Amniotic stem cell (primary cell): ENCODE data around the gene CD300A.

Experiments used
- DNase-seq: peaks from one replicate; lab custom pipeline; 2025; lab: John Stamatoyannopoulos, UW

The CD300A gene

GRCh38 chr17:74466111-74466827, at the start of gene CD300A:
Gene CD300A, plus strand, starts transcription at chr17:74466634. Its CDS starts 70 bp downstream, at chr17:74466704.
- no peak for DNase-seq

DNA sequence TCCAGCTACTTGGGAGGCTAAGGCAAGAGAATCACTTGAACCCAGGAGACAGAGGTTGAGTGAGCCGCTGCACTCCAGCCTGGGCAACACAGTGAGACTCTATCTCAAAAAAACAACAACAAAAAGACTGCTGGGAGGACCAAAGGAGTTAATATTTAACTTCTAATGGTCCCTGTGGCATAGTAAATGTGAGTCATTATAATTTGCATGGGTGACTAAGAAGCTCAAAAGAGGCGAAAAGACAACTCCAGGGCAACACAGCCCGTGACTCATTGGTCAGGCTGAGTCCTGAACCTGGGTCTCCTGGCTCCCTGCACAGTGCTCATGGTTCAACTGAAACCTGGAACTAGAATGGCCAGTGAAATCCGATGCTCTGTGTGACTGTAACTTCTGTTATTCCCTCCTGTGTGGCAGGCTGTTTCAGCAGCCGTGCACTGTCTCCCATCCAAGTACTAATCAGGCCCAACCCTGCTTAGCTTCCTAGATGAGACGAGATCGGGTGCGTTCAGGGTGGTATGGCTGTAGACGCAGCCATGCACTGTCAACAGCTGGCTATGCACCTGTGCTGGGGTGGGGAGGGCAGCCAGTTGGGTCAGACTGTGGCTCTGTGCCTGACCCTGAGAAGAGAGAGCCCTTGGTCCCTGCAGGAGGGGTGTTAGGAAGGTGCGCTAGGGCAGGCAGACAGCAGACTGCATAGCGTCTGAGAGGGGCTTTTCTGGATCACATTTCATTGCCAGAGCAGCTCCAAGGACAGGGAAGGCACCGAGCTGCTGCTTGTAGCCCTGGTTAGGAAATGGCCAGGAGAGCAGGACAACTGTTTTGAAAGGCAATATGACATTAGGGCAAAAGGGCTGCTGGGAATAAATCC, 49.0 kb upstream of the CD300A start:
- DNase-seq: no peak

GRCh38 chr17:74419928-74420411, 46.5 kb upstream of the CD300A start:
- no peak for DNase-seq

DNA sequence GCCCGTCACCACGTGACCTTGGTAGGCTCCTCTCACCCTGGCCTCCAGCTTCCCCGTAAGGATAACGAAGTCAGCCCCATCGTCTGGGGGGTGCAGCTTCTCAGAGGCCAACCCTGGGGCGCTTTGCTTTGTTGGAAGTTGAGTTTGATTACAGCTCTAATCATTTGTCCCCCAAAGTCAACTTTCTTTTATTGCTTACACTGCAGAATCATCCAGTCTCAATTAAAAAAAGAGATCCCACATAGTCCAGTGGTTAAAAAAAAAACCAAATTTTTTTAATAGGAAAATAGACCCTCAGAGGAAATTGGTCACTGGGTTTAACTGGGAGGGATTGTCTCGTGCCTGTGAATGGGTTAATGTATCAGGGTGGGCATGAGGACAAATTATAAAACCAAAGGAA, 42.3 kb upstream of the CD300A start:
- no peak for DNase-seq

- no peak for DNase-seq
Measured at GRCh38 chr17:74424657-74425056, 41.8 kb upstream of the CD300A start.

GRCh38 chr17:74426551-74427047, 39.8 kb upstream of the CD300A start:
- no peak for DNase-seq

- DNase-seq: no peak
Measured at GRCh38 chr17:74427048-74427762, 39.2 kb upstream of the CD300A start.

DNA sequence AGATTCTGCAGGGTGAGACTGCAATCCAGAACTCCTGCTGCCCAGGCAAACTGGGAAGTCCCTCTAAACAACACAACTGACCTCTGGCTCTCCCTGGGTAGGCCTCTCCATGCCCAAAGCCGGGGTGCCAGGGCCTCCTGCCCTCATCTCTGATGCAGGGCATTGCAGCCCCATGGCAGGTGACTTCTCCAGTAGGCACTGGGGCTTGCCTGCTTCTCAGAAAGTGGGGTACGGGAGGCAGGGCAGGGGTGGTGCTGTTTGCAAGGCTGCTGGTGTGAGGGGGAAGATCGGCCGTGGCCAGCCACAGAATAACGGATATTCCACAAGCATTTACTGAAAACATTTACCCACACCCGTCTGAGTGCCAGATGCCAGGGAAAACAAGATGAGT, 38.7 kb upstream of the CD300A start:
- DNase-seq: no peak

DNA sequence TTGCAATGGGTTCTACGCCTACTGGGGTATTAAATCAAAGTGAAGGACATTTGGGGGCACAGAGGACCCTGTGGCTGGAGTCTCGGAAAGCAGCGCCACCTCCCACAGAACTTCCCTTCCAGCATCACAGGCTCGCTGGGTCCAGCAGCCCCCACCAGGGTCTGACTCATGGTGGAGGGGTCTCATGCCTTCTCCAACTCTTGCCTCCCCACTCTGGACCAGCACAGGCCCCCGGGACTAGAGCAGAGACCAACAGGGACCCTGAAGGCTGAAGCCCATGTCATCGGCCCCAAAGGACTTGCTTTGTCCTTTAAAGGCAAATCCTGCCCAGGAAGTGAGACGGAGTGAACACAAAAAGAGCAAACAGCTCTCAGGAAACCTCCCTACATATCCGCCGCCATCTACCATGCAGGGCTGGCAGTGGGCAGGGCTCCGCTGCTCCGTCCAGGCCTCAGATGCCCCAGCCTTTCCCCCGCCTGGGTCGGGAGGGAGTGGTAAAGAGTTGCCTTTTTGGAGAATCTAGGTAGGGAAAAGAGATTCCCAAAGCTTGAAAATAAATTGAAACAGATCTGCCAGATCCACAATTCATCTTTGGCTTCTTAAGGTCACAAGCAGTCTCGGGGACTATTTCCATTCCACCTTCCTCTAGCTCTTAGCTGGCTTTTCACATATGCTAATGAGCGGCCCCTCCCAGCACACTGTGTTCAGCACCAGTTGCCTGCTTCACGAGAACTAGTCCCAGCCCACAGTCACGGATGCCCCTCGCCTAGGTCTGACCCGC, 36.6 kb upstream of the CD300A start:
- DNase-seq: no peak

DNA sequence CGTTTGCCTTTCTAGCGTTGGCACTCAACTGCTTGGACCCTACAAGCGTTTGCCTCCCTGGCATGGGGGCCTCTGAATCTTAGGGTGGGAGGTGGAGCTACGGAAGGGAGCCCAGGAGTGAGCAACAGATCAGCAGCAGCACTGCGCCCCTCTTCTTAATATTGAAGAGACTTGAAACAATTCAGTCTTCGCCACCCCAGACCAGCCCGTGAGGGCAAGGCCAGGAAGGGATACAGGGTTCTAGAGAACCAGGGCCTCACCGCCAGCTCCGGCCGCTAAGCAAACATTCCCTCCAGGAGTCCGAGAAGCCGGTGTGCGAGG, 36.1 kb upstream of the CD300A start:
- DNase-seq: no peak

GRCh38 chr17:74430706-74431567, 35.5 kb upstream of the CD300A start:
- DNase-seq: no peak

GRCh38 chr17:74431568-74432423, 34.6 kb upstream of the CD300A start, which contains the start of gene GPRC5C:
Gene GPRC5C, plus strand, starts transcription at chr17:74432088. Its CDS starts 7,689 bp downstream, at chr17:74439777.
- DNase-seq: no peak

DNA sequence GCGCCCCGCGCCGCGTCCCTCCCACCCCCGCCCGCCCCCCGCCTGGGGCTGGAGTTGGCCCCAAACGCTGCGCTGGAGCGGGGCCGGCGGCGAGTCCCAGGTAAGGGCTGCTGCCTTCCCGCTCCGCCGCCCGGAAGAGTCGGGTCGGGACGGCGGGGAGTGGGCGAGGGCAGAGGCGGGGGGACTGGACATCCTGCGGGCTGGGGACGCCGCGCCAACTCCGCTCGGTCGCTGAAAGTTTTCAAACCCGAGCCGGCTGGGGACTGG, 34.1 kb upstream of the CD300A start:
- no peak for DNase-seq

GRCh38 chr17:74432766-74433391, 33.6 kb upstream of the CD300A start:
- no peak for DNase-seq

GRCh38 chr17:74433421-74434121, 32.9 kb upstream of the CD300A start:
- DNase-seq: no peak

DNA sequence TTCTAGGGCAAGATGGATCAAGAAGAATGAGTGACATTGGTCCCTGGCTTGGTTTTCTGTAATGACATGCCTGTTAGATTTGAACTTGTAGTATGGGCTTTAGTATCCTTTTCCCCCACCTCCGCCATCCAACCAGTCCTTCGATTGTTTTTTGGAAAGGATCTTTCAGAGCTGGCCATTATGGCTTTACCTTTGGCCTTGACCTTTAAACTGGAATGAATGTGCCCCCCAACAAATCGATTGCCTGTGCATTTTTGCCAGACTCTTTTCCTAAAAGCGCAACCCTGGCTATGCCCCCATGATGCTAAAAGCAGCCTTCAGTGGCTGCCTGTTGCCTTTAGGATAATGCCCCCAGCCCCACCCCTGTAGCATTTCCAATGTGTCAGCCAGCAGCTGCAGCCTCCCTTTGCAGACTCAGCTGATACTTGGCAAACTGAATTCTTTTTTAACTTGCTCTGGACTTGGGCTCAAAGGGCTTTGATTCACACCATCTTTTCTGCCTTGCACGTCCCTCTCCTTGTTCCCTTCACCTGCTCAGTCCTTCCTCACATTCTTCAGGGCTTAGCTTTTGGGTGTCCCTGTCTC, 30.6 kb upstream of the CD300A start:
- DNase-seq: no peak

GRCh38 chr17:74437702-74438101, 28.7 kb upstream of the CD300A start:
- no peak for DNase-seq
